ENCODE results near the gene GPC5. TPM values are rescaled to one million over a fixed set of nuclear protein-coding genes. Genes with fewer than 3 reads are reported as not detected.
"Not testable (repeated sequence)": the region's sequence is repeated elsewhere in the genome, so short reads cannot be mapped to it uniquely, and the experiment has no call there.

Gene GPC5
- total and polyA plus RNA-seq, 3 experiments from 2014 or later: 0.08 to 0.39 (median 0.13) TPM

GRCh38 chr13:91661692-91662490 lies 263.5 kb downstream of the GPC5 start:
- CTCF ChIA-PET: no interaction called here
- POLR2A ChIA-PET: no interaction called here
- Histone ChIP-seq H3K27ac (ENCODE audit: low read depth, low read length) (no peak overlapping the region), H3K9me3 (ENCODE audit: low read length) (no peaks in the 10 kb centered on the region), H3K27me3 (ENCODE audit: insufficient read depth, low read length, poor library complexity, severe bottlenecking) (no peaks in the 10 kb centered on the region), H3K4me3 (ENCODE audit: low read length) (no peak overlapping the region), H3K36me3 (ENCODE audit: insufficient read depth, low read length) (no peaks in the 10 kb centered on the region), H3K4me1 (ENCODE audit: insufficient read depth, low read length) (no peaks in the 10 kb centered on the region)
- DNase-seq: no peak
- Mint-ChIP-seq H3K4me3 (no peak overlapping the region), H3K4me1 (no peaks in the 10 kb centered on the region), H3K9me3 (peaks cover 0 to 5% (median 3%) of the 10 kb centered on the region in 5 donors), H3K27ac (no peak overlapping the region), H3K27me3 (no peaks in the 10 kb centered on the region), H3K36me3 (no peaks in the 10 kb centered on the region)

GRCh38 chr13:91664039-91664438 lies 265.6 kb downstream of the GPC5 start:
- H3K4me1 ChIP-seq (ENCODE audit: insufficient read depth, low read length): no peaks in the 10 kb centered on the region
- Mint-ChIP-seq H3K27me3 (no peaks in the 10 kb centered on the region), H3K9me3 (peaks cover 0 to 5% (median 3%) of the 10 kb centered on the region in 5 donors), H3K4me3 (no peak overlapping the region), H3K36me3 (no peaks in the 10 kb centered on the region), H3K4me1 (no peaks in the 10 kb centered on the region), H3K27ac (peak overlapping the region in 1 of 8 donors; percentile 11)
- POLR2A ChIA-PET: no interaction called here
- H3K27ac ChIP-seq (ENCODE audit: low read depth, low read length): no peak overlapping the region
- no peak overlapping the region for H3K4me3 ChIP-seq (ENCODE audit: low read length)
- DNase-seq: no peak
- H3K36me3 ChIP-seq (ENCODE audit: insufficient read depth, low read length): no peaks in the 10 kb centered on the region
- H3K27me3 ChIP-seq (ENCODE audit: insufficient read depth, low read length, poor library complexity, severe bottlenecking): no peaks in the 10 kb centered on the region
- no peaks in the 10 kb centered on the region for H3K9me3 ChIP-seq (ENCODE audit: low read length)
- CTCF ChIA-PET: no interaction called here

GRCh38 chr13:91667486-91667885 lies 269.1 kb downstream of the GPC5 start:
- Histone ChIP-seq H3K27me3 (ENCODE audit: insufficient read depth, low read length, poor library complexity, severe bottlenecking) (no peaks in the 10 kb centered on the region), H3K36me3 (ENCODE audit: insufficient read depth, low read length) (no peaks in the 10 kb centered on the region), H3K4me3 (ENCODE audit: low read length) (no peak overlapping the region), H3K9me3 (ENCODE audit: low read length) (no peaks in the 10 kb centered on the region), H3K4me1 (ENCODE audit: insufficient read depth, low read length) (no peaks in the 10 kb centered on the region), H3K27ac (ENCODE audit: low read depth, low read length) (no peak overlapping the region)
- Mint-ChIP-seq H3K9me3 (peaks cover 0 to 5% (median 2%) of the 10 kb centered on the region in 5 donors), H3K4me1 (no peaks in the 10 kb centered on the region), H3K36me3 (no peaks in the 10 kb centered on the region), H3K27me3 (no peaks in the 10 kb centered on the region), H3K27ac (no peak overlapping the region), H3K4me3 (no peak overlapping the region)
- CTCF ChIA-PET: no interaction called here
- POLR2A ChIA-PET: no interaction called here
- no peak for DNase-seq

GRCh38 chr13:91668866-91669495 lies 270.6 kb downstream of the GPC5 start:
- no peak overlapping the region for H3K27ac Mint-ChIP-seq
- Histone ChIP-seq H3K27me3 (ENCODE audit: insufficient read depth, low read length, poor library complexity, severe bottlenecking) (no peaks in the 10 kb centered on the region), H3K36me3 (ENCODE audit: insufficient read depth, low read length) (no peaks in the 10 kb centered on the region), H3K27ac (ENCODE audit: low read depth, low read length) (no peak overlapping the region), H3K4me1 (ENCODE audit: insufficient read depth, low read length) (no peaks in the 10 kb centered on the region), H3K4me3 (ENCODE audit: low read length) (no peak overlapping the region), H3K9me3 (ENCODE audit: low read length) (no peaks in the 10 kb centered on the region)
- H3K4me3 Mint-ChIP-seq: no peak overlapping the region
- H3K9me3 Mint-ChIP-seq: peaks cover 0 to 9% (median 5%) of the 10 kb centered on the region in 5 donors
- H3K4me1 Mint-ChIP-seq: no peaks in the 10 kb centered on the region
- ChIA-PET CTCF (no interaction called here), POLR2A (no interaction called here)
- DNase-seq: no peak
- no peaks in the 10 kb centered on the region for H3K36me3 Mint-ChIP-seq
- no peaks in the 10 kb centered on the region for H3K27me3 Mint-ChIP-seq

- POLR2A ChIA-PET; H3K27ac Mint-ChIP-seq; H3K4me3 Mint-ChIP-seq; H3K36me3 ChIP-seq (ENCODE audit: insufficient read depth, low read length); H3K9me3 ChIP-seq (ENCODE audit: low read length); H3K4me3 ChIP-seq (ENCODE audit: low read length); CTCF ChIA-PET; H3K27ac ChIP-seq (ENCODE audit: low read depth, low read length); DNase-seq; H3K36me3 Mint-ChIP-seq; H3K4me1 ChIP-seq (ENCODE audit: insufficient read depth, low read length); H3K27me3 ChIP-seq (ENCODE audit: insufficient read depth, low read length, poor library complexity, severe bottlenecking); H3K4me1 Mint-ChIP-seq; H3K27me3 Mint-ChIP-seq: not testable (repeated sequence)
- peaks cover 2 to 17% (median 4%) of the 10 kb centered on the region in 5 donors for H3K9me3 Mint-ChIP-seq
Measured at GRCh38 chr13:91674347-91674746, 275.9 kb downstream of the GPC5 start.

GRCh38 chr13:91684746-91685145 lies 286.3 kb downstream of the GPC5 start:
- CTCF ChIA-PET: no interaction called here
- H3K4me1 Mint-ChIP-seq: no peaks in the 10 kb centered on the region
- Histone ChIP-seq H3K4me1 (ENCODE audit: insufficient read depth, low read length) (no peaks in the 10 kb centered on the region), H3K27me3 (ENCODE audit: insufficient read depth, low read length, poor library complexity, severe bottlenecking) (no peaks in the 10 kb centered on the region), H3K9me3 (ENCODE audit: low read length) (no peaks in the 10 kb centered on the region), H3K27ac (ENCODE audit: low read depth, low read length) (no peak overlapping the region), H3K36me3 (ENCODE audit: insufficient read depth, low read length) (no peaks in the 10 kb centered on the region), H3K4me3 (ENCODE audit: low read length) (no peak overlapping the region)
- peaks cover 0 to 4% (median 2%) of the 10 kb centered on the region in 5 donors for H3K9me3 Mint-ChIP-seq
- no peaks in the 10 kb centered on the region for H3K36me3 Mint-ChIP-seq
- H3K27ac Mint-ChIP-seq: no peak overlapping the region
- H3K4me3 Mint-ChIP-seq: no peak overlapping the region
- POLR2A ChIA-PET: no interaction called here
- DNase-seq: no peak
- H3K27me3 Mint-ChIP-seq: no peaks in the 10 kb centered on the region

- H3K36me3 ChIP-seq (ENCODE audit: insufficient read depth, low read length): no peaks in the 10 kb centered on the region
- Mint-ChIP-seq H3K4me3 (no peak overlapping the region), H3K36me3 (no peaks in the 10 kb centered on the region), H3K4me1 (no peaks in the 10 kb centered on the region), H3K9me3 (no peaks in the 10 kb centered on the region), H3K27ac (no peak overlapping the region), H3K27me3 (no peaks in the 10 kb centered on the region)
- no peaks in the 10 kb centered on the region for H3K27me3 ChIP-seq (ENCODE audit: insufficient read depth, low read length, poor library complexity, severe bottlenecking)
- no peaks in the 10 kb centered on the region for H3K9me3 ChIP-seq (ENCODE audit: low read length)
- no peaks in the 10 kb centered on the region for H3K4me1 ChIP-seq (ENCODE audit: insufficient read depth, low read length)
- POLR2A ChIA-PET: no interaction called here
- CTCF ChIA-PET: no interaction called here
- no peak overlapping the region for H3K27ac ChIP-seq (ENCODE audit: low read depth, low read length)
- no peak overlapping the region for H3K4me3 ChIP-seq (ENCODE audit: low read length)
- no peak for DNase-seq
Measured at GRCh38 chr13:91690944-91691343, 292.5 kb downstream of the GPC5 start.

- Mint-ChIP-seq H3K27ac (no peak overlapping the region), H3K9me3 (no peaks in the 10 kb centered on the region), H3K4me1 (no peaks in the 10 kb centered on the region), H3K27me3 (no peaks in the 10 kb centered on the region), H3K36me3 (no peaks in the 10 kb centered on the region), H3K4me3 (no peak overlapping the region)
- no peaks in the 10 kb centered on the region for H3K4me1 ChIP-seq (ENCODE audit: insufficient read depth, low read length)
- POLR2A ChIA-PET: no interaction called here
- CTCF ChIA-PET: no interaction called here
- H3K4me3 ChIP-seq (ENCODE audit: low read length): no peak overlapping the region
- no peaks in the 10 kb centered on the region for H3K36me3 ChIP-seq (ENCODE audit: insufficient read depth, low read length)
- DNase-seq: no peak
- no peak overlapping the region for H3K27ac ChIP-seq (ENCODE audit: low read depth, low read length)
- H3K27me3 ChIP-seq (ENCODE audit: insufficient read depth, low read length, poor library complexity, severe bottlenecking): no peaks in the 10 kb centered on the region
- no peaks in the 10 kb centered on the region for H3K9me3 ChIP-seq (ENCODE audit: low read length)
Measured at GRCh38 chr13:91693466-91693865, 295.0 kb downstream of the GPC5 start.
